GM21515 (cell line): ENCODE results near the gene FOXP1.

Experiments
- ATAC-seq: cut with Tn5 transposase; IDR thresholded peaks from one replicate; pipeline ENCODE4 v1.9.1; 2021; ENCODE audit not compliant: unreplicated experiment

The FOXP1 gene

GRCh38 chr3:71587958-71588357 is 4.4 kb upstream of the FOXP1 start:
- no peak for ATAC-seq

DNA sequence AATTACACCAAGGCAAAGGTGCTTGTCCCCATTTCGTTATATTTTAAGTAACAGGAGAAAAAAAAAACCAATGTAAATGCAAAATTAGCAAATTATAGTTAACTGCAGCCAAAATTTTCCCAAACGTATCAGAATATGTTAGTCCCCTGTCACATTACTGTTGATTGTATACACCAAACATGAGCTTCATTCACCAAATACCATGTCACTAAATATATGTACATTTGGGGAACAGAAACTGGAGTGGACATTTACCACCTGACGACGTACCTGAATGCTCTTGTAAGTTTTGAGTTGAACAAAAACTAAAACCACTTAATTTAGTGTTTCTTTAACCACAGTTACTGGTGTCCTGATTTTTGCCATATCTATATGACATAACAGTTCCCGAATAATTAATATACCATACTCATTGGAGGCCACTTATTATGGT is 3.3 kb upstream of the FOXP1 start:
- ATAC-seq, result no peak

- ATAC-seq, result no peak
These were observed 2.6 kb upstream of the FOXP1 start for GRCh38 chr3:71585887-71586809.

- ATAC-seq, result no peak
These were observed 1.6 kb upstream of the FOXP1 start for GRCh38 chr3:71585131-71585530.

GRCh38 chr3:71584394-71585011 is 975 bp upstream of the FOXP1 start:
- ATAC-seq, result no peak

- no peak for ATAC-seq
These were observed 639 bp downstream of the FOXP1 start for GRCh38 chr3:71582612-71583565.

DNA sequence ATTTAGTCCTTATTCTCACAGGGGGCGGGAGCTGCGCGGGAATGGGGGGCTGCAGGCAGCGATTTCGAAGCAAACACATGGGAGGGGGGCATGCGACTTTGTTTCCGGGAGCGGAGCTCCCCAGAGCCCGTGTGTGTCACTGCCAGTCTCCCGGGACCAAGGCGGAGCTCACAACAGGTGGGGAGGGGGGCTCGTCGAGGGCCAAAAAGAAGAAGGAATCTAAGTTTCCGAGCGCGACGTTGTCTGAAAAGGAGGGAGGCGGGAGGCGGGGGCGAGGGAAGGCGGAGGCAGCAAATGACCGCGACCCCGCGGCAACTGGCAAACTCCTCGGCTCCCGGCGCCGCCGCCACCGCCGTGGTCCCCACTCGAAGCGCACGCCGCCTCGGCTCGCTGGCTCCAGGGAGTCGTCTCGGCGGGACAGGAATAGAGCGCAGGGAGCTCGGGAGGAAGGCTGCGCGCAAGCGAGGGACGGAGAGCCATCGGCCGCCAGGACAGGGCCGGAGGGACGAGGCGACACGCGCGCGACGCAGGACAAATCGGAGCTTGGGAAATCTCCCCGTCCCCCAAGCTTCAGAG is 1.4 kb downstream of the FOXP1 start:
- no peak for ATAC-seq

- no peak for ATAC-seq
These were observed 2.0 kb downstream of the FOXP1 start for GRCh38 chr3:71581457-71582035.

DNA sequence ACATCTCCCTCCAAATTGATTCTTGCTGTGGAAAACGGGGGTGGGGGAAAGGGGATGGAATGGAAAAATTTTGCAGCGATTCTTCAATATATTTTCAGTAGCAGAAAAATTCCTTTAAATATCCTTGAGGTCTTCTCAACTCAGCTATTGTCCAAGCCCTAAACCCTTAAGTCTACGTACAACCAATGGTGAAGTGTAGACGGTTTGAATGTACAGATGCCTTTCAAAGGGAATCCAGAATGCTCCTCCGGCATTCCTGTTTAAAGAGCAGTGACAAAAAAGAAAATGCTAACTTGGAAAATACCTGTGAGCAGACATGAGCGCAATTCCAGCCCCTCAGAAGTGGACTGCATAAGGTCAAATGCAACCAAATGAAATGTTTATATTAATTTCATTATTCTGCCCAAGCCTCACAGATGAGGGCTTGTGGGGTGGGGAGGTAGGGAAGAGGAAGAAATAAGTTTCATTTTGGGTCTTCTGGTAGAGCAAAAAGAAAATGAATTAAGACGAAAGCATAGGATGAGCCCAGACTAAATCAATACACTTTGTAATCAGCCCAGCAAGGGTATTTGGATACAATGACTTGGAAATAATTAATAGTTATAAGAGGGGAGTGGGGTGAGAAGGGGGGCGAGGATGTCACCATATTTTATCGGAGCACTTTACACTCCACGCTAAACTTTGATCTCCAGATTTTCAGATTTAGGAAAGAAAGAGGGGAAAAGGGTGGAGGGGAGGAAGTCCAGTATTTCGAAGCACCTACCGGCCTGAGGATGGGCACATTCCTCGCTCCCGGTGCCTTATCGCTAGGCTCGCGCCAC is 2.7 kb downstream of the FOXP1 start:
- ATAC-seq, result no peak

- ATAC-seq, result no peak
These were observed 3.6 kb downstream of the FOXP1 start for GRCh38 chr3:71579935-71580406.

DNA sequence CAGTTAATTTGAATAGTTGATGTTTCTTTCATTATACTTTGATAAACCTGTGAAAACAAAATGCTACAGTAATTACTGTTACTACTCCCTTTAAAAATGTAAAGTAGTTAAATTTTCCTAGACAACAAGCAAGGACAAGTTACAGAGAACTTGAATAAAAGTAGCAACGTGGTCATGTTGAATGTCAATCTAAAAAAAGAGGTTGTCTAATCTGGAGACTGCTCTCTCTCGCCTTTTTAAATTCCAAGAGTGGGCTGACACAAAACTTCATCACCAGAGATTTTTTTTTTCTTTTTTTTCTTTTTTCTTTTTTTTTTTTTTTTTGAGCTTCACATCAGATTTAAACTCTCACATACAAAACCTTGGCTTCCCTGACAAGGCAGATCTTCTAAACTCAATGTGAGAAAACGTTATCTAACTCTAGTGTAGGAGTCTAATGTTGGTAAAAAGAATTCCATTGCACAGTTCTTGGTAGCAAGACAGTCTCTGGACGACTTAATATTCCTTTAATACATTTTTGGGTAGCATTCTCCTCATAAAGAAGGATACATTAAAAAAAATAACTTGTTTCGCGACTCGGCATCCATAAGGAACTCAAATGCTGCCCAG is 4.1 kb downstream of the FOXP1 start:
- ATAC-seq, result no peak

DNA sequence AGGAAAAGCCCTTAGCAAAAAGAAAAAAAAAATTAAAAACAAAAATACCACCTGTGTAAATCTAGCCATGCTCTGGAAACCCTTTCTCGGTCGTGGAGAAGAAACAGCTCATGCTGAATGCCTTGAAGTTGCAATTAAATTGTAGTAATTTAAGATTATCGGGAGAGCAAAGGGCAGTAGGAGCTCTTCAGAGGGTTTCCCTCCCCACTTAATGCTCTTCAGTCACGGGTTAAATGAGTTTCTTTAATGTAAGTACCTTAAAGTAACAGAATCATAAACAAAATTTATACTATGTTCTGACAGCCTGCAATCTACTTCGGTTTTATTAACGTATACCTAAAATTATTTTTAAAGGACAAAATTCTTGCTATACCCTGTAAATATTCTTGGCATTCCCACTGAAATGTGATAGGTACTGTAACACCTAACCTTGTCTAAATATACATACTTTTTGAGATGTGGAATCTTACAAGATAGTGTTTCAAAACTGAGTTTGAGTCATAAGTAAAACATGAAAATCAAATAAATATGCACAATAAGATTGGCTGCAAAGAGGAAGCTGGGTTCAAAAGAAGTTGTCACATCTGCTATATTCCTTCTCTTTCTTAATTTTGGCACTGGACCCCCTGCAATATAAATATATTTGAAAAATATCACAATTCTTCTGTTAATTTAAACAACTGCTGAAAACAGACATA is 5.3 kb downstream of the FOXP1 start:
- no peak for ATAC-seq

DNA sequence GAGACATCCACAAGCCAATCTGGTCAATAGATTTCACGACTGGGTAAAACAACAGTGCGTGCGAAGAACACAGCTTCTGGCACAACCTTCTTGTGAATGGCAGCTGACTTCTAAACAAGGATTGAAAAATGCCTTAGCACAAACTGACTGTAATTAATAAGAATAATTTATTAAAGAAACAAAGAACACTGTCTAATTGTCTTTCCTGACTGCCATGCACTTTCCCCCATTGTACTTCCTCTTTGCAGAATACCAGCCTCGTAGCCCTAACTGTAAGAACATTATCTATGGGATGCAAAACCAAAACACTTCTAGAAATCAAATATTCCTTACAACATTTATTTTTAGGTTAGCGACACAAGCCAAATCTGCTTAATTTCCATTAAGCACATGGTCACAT is 6.5 kb downstream of the FOXP1 start:
- no peak for ATAC-seq

DNA sequence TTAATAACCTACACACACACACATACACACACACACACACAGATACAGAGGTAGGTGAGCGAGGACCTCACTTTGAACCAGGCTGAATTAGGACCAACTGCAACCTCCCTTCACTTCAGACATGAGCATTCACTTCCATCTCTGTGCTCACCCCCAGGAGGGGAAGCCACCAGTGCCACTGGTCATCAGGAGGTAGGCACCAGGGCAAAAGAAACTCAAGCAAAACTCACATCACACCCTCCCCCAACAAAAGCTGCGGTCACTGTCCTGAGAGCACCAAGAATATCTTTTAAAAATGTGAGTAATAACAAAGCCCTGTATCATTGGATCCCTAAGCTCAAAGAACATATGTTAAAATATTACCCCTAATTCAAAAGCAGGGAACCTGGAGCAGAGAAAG is 8.1 kb downstream of the FOXP1 start:
- no peak for ATAC-seq

DNA sequence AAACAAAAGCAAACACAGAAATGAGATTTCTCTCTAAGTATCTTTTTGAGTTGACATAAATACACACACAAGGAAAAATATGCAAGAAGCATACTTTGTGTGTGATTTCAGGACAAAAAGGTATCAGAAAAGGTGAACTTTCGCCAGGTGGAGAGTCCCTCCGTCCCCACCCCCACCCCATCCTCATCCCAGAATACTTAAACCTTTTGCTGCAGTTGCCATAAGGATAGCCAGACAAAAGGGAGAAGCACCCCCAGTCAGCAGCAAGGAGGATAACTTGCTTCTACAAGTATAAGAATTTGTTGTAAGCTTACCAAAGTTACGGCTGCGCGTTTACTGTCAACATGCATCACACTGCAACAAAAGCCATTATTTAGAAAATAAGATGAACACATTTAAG is 10.3 kb downstream of the FOXP1 start:
- no peak for ATAC-seq

- ATAC-seq, result no peak
These were observed 13.0 kb downstream of the FOXP1 start for GRCh38 chr3:71570546-71570945.

- no peak for ATAC-seq
These were observed 15.3 kb downstream of the FOXP1 start for GRCh38 chr3:71568207-71568606.

- ATAC-seq, result no peak
These were observed 16.8 kb downstream of the FOXP1 start for GRCh38 chr3:71566776-71567175.

GRCh38 chr3:71565976-71566375 is 17.6 kb downstream of the FOXP1 start:
- no peak for ATAC-seq
